Fibroblast of the conjunctiva (primary cell): ENCODE results near the gene PSD4.

ENCODE experiments used
- DNase-seq: peaks from one replicate; pipeline ENCODE4 v3.0.0-alpha.2; 2010; ENCODE audit warnings: low read depth

The PSD4 gene

GRCh38 chr2:113238871-113239839 lies 65.4 kb downstream of the PSD4 start:
- no peak for DNase-seq

GRCh38 chr2:113240150-113240914 lies 66.6 kb downstream of the PSD4 start:
- peak; percentile 95 for DNase-seq

DNA sequence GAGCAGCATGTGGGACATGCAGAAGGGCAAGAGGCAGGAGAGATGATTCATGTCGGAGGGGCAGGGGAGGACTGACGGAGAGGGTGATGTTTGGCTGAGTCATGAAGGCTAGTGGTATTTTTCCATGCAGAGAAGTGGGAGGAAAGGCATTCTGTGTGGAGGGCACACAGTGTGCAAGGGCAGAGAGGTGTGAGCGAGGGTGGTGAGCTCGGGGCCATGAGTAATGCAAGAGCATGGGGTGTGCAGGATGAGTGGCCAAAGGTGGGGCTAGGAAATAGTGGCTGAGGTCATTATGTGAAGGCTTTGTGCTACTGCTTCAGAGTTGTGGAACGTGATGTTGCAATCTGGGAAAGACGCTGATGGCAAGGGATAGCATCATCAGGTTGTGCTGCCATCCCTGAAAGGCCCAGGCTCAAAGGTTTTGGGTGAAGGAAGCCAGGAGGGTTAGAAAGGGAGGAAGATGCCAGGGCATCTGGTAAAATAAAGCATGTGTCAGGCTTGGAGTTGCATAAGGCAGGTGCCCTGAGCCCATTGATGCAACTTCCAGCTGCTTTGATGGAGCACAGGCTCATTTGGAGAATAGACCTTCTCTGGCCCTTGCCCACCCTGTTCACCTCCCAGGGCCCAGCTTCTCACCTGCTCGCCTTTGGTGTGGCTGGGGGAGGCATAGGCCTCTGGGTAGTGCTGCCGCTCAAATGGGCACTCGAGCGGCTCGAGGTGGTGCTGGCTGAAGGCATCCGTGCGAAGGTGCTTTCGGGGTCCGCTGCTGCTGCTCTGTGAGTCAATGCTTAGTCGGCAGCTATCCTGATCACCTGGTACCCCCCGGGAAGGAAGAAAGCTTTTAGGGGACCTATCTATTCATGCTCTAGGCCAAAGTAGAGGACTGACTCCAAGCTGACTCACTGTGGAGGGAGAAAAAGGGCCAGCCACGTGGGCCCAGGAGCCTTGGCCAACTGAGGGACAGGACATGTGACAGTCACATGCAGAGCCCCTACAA lies 67.4 kb downstream of the PSD4 start:
- DNase-seq = peak; percentile 96

- DNase-seq = no peak
These were observed 68.6 kb downstream of the PSD4 start for GRCh38 chr2:113242327-113242726.

GRCh38 chr2:113245276-113245711 lies 71.5 kb downstream of the PSD4 start:
- DNase-seq = no peak

DNA sequence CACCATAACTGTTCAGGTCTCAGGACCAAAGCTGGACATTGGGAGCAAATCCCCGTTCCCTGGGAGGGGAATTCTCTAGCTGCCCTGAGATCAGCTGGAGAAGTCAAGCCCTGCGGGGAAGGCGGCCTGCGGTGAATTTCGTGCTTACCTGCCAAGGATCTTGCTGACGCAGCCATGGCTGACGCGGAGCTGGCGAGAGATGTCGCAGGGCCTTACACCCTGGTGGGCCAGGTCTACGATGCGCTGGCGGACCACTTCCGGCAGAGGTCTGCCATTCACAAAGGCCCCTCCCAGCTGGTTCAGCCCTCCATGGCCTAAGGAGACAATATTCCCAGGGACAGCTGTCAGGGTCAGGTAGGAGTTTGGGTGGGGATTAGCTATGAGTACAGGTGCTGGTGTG lies 72.8 kb downstream of the PSD4 start:
- no peak for DNase-seq

- DNase-seq = peak; percentile 67
These were observed 75.4 kb downstream of the PSD4 start for GRCh38 chr2:113248997-113249770.

DNA sequence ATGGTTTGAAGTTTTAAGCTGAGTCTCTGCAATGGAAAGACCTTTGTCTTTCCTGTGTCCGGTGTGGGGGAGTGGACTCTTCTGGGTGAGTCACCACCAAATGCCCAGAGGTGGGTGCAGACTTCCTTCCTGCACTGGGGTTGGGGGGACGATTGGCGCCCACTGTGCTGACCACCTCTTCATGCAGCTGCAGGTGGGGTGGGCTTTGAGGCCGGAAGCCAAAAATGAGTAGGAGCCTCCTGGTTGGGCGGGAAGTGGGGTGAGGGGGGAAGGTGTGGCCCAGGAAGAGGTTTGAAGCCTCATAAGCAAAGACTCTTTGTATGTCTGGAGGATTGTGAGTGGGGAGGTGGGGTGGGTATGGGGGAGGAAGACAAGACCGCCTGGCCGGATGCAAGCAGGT lies 77.3 kb downstream of the PSD4 start:
- no peak for DNase-seq

GRCh38 chr2:113252047-113252590 lies 78.3 kb downstream of the PSD4 start:
- DNase-seq = no peak

- DNase-seq = no peak
These were observed 79.7 kb downstream of the PSD4 start for GRCh38 chr2:113253453-113253852.

DNA sequence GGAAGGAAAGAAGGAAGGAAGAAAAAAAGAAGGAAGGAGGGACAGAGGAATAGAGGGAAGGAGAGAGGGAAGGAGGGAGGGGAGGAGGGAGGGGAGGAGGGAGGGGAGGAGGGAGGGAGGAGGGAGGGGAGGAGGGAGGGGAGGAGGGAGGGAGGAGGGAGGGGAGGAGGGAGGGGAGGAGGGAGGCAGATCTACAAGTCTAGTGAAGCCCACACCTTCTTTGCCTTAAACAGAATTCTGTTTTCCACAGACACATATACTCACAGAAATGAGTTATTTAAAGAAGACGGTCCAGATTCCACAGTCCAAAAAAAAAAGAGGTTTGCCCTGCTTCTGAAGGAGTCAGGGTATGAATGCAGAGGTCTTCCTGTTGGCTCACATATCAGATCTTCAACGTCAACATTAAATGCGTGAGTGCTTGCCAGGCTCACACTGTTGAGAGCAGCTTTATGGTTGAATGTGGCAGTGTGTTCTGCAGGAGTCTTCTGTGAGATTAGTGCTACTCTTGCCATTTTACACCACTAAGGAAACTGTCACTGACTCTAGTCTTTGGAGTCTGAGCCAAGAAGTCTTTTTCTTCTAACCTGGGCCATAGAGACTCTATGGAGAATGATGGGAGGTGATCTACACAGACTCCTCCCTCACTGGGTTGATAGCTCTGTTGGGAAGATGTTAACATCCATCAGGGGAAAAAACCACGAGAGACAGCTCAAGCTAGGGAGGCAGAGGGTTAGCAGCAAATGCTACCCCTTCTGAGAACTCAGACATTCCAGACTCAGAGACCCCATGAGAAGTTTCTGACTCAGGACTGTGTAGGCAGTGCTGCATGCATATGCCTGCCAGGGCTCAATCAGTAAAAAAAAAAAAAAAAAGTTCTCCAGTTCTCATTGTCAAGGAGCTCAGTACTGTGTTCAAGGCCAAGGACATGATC lies 81.6 kb downstream of the PSD4 start:
- DNase-seq = no peak

DNA sequence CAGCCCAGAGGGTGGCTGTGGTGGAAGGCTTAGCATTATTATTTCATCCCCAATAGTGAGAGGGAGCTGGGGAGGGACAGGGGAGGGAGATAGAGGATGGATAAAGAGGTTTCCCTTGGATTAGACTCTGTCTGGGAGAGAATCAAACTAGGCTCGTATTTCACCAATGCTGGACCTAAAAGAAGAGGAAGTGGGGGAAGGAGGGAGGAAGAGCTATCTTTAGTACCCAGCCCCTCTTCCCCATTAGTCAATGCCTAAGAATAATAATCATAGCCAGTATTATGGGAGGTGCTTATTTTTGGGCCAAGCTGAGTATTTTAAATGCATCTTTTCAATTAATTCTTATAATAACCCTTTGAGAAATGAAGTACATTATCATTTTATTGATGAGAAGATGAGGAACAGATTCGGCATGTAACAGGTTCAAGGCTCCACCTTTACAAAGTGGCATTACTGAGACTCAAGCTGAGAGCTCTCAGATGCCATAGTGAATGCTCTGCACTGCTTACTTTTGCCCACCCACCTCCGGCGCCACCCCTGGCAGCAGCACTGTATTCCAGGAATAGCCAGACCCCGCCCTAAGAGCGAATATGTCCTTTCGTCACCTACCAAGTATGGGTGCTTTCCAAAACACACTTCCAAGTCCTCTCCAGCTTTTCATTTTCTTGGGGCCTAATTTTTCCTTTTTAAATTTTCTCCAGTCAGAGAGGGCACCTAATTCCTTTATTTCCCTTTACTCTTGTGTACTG lies 83.9 kb downstream of the PSD4 start:
- no peak for DNase-seq

- no peak for DNase-seq
These were observed 84.8 kb downstream of the PSD4 start for GRCh38 chr2:113258471-113259147.
